A673 (cell line): Measurements from ENCODE around the gene OR51B4.

Experiments used
- CTCF ChIP-seq: fragments of 300-800, 200-600 bp; sonication (generic); conservative IDR thresholded peaks from 2 replicates; pipeline ENCODE4 v1.5.1; 2017; ENCODE audit warnings: low read depth, mild to moderate bottlenecking, antibody characterized with exemption, low read length, moderate library complexity, mixed read lengths
- EZH2 ChIP-seq: fragments of 200-600 bp; sonication (generic); IDR thresholded peaks from 2 replicates; pipeline ENCODE4 v1.6.1; 2017; ENCODE audit warnings: borderline replicate concordance, low read depth, mild to moderate bottlenecking, mixed read lengths, antibody characterized with exemption, low read length; ENCODE audit not compliant: poor library complexity, severe bottlenecking

GRCh38 chr11:5283882-5284281 is 17.9 kb downstream of the OR51B4 start:
- TF ChIP-seq CTCF (no peak), EZH2 (no peak)
